Astrocyte of the spinal cord (primary cell): Measurements from ENCODE around the gene CORO2B.

Source experiments
- DNase-seq: peaks from one replicate; pipeline ENCODE4 v3.0.0; 2011; ENCODE audit warnings: low read depth, low spot score
- H3K4me3 ChIP-seq: 2 replicates; pipeline ENCODE4 v1.5.1; 2011; ENCODE audit warnings: low read depth, mild to moderate bottlenecking, low read length, moderate library complexity
- in situ Hi-C: cut with HindIII; loops from 2 replicates; pipeline ENCODE4 v1.10.0; 2017; ENCODE audit warnings: low sequenced_read_pairs
- TF ChIP-seq, protein P1 (sequence below): IDR thresholded peaks from 2 replicates; pipeline ENCODE4 v1.5.1; 2012; ENCODE audit warnings: low read depth, mild to moderate bottlenecking, low read length, inconsistent platforms

Gene CORO2B

DNA sequence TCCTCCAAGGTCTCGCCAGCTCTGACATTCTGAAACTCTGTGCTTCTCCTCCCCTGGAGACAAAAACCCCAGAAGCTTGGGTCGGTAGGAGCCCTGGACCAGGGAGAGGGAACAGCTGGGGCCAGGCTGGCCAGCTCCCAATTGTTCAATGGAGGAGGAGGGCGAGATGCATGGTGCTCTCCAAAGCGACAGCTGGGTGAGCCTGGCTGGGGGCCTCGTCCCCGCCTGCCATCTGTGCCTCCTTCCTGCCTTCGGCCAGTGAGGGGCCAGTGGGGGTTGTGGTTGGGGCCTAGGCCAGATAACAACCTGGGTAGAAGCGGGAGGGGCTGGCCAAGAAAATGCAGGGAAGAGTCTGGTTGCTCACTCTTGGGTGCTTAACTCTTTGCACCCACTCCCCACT is 79.4 kb downstream of the CORO2B start:
- in situ Hi-C loops = no loop called here
- DNase-seq = no peak
- TF ChIP-seq, protein P1, sequence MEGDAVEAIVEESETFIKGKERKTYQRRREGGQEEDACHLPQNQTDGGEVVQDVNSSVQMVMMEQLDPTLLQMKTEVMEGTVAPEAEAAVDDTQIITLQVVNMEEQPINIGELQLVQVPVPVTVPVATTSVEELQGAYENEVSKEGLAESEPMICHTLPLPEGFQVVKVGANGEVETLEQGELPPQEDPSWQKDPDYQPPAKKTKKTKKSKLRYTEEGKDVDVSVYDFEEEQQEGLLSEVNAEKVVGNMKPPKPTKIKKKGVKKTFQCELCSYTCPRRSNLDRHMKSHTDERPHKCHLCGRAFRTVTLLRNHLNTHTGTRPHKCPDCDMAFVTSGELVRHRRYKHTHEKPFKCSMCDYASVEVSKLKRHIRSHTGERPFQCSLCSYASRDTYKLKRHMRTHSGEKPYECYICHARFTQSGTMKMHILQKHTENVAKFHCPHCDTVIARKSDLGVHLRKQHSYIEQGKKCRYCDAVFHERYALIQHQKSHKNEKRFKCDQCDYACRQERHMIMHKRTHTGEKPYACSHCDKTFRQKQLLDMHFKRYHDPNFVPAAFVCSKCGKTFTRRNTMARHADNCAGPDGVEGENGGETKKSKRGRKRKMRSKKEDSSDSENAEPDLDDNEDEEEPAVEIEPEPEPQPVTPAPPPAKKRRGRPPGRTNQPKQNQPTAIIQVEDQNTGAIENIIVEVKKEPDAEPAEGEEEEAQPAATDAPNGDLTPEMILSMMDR = no peak

DNA sequence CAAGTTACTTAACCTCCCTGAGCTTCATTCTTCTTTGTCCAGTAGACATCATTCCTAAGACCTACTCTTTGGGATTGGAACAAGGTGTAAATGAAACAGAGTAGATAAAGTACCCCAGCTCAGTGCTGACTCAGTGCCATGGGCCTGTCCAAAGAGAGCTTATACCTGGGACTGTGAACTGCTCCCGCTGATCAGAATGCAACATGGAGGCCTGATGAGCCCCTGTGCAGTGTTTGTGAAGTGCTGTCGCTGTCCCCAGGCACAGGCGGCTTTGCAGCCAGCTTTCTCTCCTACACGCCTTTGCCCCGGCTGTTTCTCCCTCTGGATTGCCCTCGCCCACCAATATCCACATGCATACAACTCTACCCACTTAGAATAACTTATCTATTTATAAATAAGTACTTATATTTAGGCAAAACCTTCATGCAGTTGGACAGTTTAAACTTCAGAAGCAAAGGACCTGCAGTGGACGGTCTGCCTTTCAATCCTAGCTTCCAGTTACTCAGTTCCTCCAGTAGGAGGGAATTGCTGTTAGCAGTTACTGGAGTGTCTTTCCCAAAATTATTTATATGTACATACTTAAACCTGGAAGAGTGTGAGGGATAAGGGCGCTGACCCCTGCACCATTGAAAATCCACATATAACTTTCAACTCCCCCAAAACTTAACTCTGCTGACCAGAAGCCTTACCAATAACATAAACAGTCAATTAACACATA is 80.0 kb downstream of the CORO2B start:
- TF ChIP-seq, protein P1 = peak; percentile 5
- DNase-seq = no peak
- no peak overlapping the region for H3K4me3 ChIP-seq
- in situ Hi-C loops = no loop called here

More for the DNA sequence above, 79.4 kb downstream of the CORO2B start:
- H3K4me3 ChIP-seq = no peak overlapping the region

DNA sequence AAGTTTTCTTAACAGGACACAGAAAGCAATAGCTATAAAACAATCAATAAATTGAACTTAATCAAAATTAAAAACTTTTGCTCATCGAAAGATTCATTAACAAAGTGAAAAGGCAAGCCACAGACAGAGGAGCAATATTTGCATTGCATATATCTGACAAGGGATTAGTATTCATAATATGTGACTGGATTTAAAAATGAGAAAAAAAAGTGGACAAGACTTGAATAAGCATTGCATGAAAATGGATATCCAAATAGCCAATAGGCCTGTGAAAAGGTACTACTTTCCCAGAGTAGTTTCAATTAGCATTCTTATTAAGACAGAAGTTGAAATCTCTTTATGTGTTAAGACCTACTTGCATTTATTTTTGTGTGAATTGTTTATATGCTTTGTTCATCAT is 84.7 kb downstream of the CORO2B start:
- TF ChIP-seq, protein P1 = no peak
- no peak overlapping the region for H3K4me3 ChIP-seq
- in situ Hi-C loops = no loop called here
- DNase-seq = no peak

DNA sequence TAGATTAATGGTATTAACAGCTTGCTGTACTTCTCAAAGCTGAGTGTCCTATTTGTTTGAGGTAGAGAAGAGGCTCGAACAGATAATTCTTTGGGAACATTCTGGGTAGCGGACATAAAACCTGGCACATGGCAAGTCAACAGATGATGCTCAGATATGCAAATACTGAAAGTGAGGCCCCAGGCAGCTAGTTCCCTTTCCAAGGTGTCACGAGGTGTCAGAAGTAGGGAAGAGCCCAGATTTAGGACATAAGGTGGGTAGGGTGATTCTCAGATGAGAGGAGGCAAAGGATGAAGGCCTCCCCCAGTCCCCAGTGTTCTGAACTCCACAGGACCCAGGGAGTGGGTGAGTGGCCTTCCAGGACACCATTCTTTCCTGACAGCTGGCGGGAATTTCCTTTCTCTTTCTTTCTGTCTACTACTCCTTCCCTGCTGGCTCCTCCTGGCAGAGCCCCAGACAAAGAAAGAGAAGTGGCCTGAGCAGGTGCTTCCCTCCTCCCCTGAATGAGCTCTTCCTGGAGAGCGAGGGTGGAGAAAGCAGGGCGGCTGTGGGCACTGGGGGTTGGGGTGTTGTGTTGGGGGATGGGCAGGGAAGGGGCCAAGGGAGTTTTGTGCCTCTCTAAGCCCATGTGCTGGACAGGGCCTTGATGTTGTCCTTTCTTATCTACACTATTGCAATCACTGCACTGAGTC is 87.5 kb downstream of the CORO2B start:
- TF ChIP-seq, protein P1 = no peak
- in situ Hi-C loops = no loop called here
- no peak for DNase-seq
- H3K4me3 ChIP-seq = no peak overlapping the region

DNA sequence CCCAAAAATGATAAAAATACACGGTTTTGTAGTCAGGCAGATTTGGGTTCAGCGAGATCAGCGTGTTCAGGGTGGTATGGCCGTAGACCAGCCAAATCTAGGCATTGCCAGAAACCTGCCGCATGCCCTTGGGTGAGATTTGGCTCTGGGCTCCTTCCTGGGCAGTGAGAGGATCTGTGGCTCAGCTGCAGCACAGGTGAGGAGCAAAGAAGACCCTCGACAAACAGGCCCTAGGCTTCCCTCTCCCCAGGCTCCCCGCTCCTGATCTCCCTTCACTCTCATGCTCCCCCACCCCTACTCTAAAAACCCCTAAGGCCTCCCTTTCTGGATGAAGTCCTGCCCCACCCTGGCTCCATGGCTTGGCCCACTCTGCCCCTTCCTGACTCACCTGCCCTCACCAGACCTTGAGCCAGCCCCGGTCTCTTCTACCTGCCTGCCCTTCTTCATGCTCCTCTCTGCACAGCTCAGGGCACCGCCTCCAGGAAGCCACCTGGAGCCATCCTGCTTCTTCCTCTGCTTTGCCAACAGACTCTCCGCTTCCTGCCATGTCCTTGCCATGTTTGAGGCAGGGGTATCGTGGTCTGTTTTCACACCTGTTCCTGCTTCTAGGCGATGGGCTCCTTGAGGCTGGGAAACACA is 88.1 kb downstream of the CORO2B start:
- H3K4me3 ChIP-seq = no peak overlapping the region
- TF ChIP-seq, protein P1 = no peak
- no peak for DNase-seq
- in situ Hi-C loops = no loop called here

DNA sequence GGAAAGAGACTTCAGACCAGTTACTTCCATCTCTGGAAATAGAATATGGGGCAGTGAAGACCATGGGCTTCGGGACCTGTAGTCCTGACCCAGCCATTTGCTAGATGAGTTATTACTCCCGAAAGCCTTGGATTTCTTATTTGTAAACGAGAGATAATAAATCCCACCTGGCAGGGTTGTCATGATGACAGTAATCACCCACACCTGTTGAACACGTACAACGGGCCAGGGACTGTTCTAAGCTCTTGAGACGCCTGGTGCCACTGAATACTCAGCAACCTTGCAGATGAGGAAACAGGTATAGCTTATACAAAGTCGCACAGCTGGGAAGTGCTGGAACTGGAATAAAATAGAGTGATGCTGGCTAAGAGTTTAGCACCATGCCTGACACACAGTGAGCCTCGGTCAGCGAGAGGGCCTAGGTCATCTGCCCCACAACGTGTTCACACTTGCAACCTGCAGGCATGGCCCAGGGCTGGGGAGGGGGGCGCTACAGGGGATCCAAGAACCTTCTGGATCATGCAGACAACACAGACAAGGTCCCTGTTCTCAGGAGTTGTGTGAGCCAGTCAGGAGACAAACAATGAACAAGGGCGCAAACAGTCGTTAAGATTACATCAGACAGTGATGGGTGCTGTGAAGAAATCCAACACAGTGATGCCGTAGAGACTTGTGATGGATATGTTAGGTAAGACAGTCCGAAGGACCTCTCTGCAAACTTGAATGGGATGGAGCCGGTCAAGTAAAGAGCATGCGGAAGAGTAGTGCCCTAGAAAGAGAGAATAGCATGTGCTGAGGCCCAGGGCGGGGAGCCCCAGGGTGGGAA is 89.2 kb downstream of the CORO2B start:
- no peak overlapping the region for H3K4me3 ChIP-seq
- in situ Hi-C loops = no loop called here
- TF ChIP-seq, protein P1 = no peak
- DNase-seq = no peak
